Measurements from ENCODE around the gene GRIK4.

GRIK4 gene

DNA sequence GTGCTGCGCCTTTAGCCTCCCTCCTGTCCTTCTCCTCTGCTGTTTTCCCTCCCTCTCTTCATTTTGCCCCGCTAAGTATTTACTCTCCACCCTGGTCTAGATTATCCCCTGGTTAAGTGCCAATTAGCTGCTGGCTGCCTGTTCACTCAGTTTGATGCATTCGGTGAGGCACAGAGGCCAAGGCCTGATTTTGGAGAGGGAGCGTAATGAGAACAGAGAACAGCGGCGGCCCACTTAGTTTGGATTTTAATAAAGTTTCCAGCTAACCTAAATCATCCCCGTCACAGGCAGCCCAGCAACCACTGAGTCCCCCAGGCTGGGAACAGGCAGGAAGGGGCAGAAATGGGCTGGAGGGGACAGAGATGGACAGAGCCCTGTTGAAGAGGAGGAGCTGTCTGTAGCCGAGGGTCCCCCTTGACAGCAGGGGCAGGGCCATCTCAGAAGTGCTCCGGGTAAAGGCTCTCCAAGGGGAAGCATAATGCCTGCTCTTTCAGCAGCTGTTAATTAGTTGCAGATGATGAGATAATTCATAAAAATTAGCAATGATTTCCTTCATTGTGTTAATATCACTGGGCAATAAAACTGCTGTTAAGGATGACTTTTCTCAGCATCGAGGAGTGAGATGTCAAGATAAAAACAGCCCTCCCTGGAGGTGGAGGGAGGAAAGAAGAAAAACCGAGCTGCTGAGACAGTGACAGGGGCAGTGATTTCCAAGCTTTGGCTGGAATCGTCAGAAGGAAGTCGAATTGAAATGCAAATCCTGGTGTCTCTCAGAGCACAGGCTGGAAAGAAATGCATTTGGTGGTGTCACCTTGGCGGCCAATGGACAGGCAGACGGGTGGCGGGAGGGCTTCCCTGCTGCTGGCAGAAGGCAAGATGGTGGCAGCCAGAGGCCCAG is 170.1 kb downstream of the GRIK4 start:
- DNase-seq (ENCODE audit: low read depth) = no peak
- TF ChIP-seq, protein P1, sequence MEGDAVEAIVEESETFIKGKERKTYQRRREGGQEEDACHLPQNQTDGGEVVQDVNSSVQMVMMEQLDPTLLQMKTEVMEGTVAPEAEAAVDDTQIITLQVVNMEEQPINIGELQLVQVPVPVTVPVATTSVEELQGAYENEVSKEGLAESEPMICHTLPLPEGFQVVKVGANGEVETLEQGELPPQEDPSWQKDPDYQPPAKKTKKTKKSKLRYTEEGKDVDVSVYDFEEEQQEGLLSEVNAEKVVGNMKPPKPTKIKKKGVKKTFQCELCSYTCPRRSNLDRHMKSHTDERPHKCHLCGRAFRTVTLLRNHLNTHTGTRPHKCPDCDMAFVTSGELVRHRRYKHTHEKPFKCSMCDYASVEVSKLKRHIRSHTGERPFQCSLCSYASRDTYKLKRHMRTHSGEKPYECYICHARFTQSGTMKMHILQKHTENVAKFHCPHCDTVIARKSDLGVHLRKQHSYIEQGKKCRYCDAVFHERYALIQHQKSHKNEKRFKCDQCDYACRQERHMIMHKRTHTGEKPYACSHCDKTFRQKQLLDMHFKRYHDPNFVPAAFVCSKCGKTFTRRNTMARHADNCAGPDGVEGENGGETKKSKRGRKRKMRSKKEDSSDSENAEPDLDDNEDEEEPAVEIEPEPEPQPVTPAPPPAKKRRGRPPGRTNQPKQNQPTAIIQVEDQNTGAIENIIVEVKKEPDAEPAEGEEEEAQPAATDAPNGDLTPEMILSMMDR (IDR thresholded peaks at IDR 0.05; ENCODE audit: insufficient read depth, low read depth, low read length, missing control alignments) = no peak
- no peak overlapping the region for H3K4me3 ChIP-seq (ENCODE audit: low read depth, low read length)

DNA sequence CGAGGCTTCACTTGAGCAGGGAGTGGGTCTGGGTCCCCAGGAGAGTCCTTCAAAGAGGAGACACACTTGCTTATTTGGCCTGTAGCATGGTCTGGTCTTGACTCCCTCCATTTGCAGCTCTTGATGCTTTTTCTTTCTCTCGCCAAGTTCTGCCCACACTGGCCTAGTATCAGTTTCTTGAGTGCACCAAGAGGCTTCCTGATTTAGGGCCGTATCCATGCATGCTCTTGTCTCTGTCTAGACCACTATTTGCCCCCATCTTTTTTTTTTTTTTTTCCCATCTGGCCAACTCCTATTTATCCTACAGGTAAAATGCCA is 170.7 kb downstream of the GRIK4 start:
- TF ChIP-seq, protein P1 (IDR thresholded peaks at IDR 0.05; ENCODE audit: insufficient read depth, low read depth, low read length, missing control alignments) = no peak
- DNase-seq (ENCODE audit: low read depth) = no peak
- no peak overlapping the region for H3K4me3 ChIP-seq (ENCODE audit: low read depth, low read length)

DNA sequence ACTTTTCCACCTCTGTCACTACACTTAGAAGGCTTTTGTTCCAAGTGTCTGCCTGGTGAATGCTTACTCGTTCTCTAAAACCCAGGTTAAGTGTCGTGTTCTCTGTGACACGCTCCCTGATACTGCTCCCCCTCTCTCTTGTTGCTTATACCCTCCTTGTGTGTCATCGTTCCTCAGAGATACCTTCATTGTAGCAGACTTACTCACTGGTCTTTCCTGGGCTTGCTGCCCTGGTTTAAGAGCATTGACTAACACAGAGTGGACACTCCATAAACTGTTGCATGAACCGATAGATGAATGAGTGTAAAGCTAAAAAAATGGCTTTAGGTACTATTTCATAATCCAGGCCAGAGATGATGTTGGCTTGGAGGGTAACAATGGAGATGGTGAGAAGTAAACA is 171.3 kb downstream of the GRIK4 start:
- DNase-seq (ENCODE audit: low read depth) = no peak
- H3K4me3 ChIP-seq (ENCODE audit: low read depth, low read length) = no peak overlapping the region
- TF ChIP-seq, protein P1 (IDR thresholded peaks at IDR 0.05; ENCODE audit: insufficient read depth, low read depth, low read length, missing control alignments) = no peak

DNA sequence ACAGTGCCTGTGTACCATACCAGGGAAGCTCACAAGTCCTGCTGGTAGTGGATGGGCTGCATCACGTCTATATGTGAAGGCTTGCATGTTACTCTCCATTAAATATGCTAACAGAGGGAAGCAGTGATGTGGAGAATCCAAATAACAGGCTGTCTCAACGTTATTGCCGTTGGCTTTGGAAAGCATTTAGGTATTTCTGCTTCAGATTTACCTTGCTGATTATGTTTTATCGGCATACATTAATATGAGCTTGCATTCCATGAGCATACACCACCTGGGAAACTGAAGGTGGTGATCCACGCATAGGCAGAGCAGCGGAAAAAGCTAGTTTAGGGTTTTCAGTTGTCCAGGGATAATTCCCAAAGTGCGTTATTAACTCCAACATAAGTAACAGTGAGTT is 175.0 kb downstream of the GRIK4 start:
- DNase-seq (ENCODE audit: low read depth) = no peak
- TF ChIP-seq, protein P1 (IDR thresholded peaks at IDR 0.05; ENCODE audit: insufficient read depth, low read depth, low read length, missing control alignments) = no peak
- H3K4me3 ChIP-seq (ENCODE audit: low read depth, low read length) = no peak overlapping the region

DNA sequence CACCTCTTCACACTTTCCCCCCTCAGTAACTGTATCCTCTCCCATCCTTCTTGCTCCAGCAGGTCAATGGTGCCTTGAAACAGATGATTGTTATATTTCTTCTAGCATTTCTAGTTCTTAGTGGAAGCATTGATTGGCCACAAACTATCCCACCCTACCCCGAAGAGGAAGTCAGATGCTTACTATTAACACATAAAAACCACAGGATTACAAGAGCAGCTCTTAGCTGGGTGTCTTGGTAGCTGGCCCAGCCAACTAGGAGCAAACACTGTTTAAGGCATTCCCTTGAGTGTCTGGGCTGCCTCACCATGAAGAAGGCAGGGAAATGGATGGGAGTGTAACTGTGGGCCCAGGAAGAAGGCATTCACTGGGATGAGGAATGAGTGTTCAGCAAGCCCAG is 176.6 kb downstream of the GRIK4 start:
- DNase-seq (ENCODE audit: low read depth) = no peak
- TF ChIP-seq, protein P1 (IDR thresholded peaks at IDR 0.05; ENCODE audit: insufficient read depth, low read depth, low read length, missing control alignments) = no peak
- no peak overlapping the region for H3K4me3 ChIP-seq (ENCODE audit: low read depth, low read length)

DNA sequence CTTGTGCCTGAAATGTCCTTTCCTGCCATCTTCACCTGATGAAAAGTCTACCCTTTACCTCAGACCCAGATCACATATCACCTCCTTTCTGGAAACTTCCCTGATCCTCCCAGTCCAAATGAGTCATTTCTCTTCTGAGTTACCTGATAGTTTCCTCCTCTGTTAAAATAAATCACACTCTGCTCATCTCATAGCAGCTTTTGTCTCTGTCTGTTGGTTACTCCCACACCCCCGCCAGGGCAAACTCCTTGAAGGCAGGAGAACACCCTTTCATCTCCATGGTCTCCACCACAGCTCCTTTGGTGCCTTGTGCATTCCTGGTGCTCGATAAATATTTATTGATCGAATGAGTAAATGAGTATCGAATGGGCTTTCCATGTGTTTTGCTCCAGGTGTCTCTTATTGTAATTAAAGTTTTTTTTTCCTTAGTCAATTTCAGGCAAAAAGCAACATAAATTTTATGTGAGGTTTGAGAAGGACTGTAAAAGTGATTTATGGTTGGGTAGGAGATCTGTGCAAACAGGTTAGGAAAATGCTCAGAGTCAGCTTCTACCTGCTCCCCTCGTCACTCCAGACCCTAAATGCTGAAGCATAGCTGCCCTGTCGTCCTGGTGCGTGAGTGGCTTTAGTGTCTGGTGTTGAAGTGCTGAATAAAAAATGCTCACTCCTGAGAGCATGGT is 178.2 kb downstream of the GRIK4 start:
- no peak for DNase-seq (ENCODE audit: low read depth)
- H3K4me3 ChIP-seq (ENCODE audit: low read depth, low read length) = no peak overlapping the region
- TF ChIP-seq, protein P1 (IDR thresholded peaks at IDR 0.05; ENCODE audit: insufficient read depth, low read depth, low read length, missing control alignments) = no peak

Measured in GM12865 (cell line).